GM21390 (cell line): ENCODE measurements around the gene TTLL9.
A peak's percentile ranks its signal among the peaks of the same experiment; 100 is the strongest.

Experiments
- ATAC-seq: cut with Tn5 transposase; IDR thresholded peaks from one replicate; pipeline ENCODE4 v1.9.1; 2021; ENCODE audit not compliant: unreplicated experiment

Gene TTLL9

GRCh38 chr20:31857861-31858759, 12.3 kb upstream of the TTLL9 start:
- no peak for ATAC-seq

GRCh38 chr20:31858760-31859083, 11.7 kb upstream of the TTLL9 start:
- ATAC-seq, result no peak

GRCh38 chr20:31859266-31859997, 11.0 kb upstream of the TTLL9 start:
- ATAC-seq, result no peak

- no peak for ATAC-seq
These were observed 10.4 kb upstream of the TTLL9 start for GRCh38 chr20:31859998-31860380.

GRCh38 chr20:31860390-31861134, 9.9 kb upstream of the TTLL9 start:
- ATAC-seq, result no peak

GRCh38 chr20:31861135-31861384, 9.4 kb upstream of the TTLL9 start:
- ATAC-seq, result peak; percentile 26

- peak; percentile 63 for ATAC-seq
These were observed 8.9 kb upstream of the TTLL9 start for GRCh38 chr20:31861385-31862156.

- ATAC-seq, result no peak
These were observed 8.3 kb upstream of the TTLL9 start for GRCh38 chr20:31862157-31862470.

GRCh38 chr20:31862506-31862905, 7.9 kb upstream of the TTLL9 start:
- no peak for ATAC-seq

GRCh38 chr20:31863296-31864085, 6.9 kb upstream of the TTLL9 start:
- ATAC-seq, result no peak

GRCh38 chr20:31864521-31865400, 5.7 kb upstream of the TTLL9 start:
- ATAC-seq, result no peak

- ATAC-seq, result no peak
These were observed 4.2 kb upstream of the TTLL9 start for GRCh38 chr20:31866221-31866620.

GRCh38 chr20:31868853-31869672, 1.4 kb upstream of the TTLL9 start:
- no peak for ATAC-seq

- no peak for ATAC-seq
These were observed 827 bp upstream of the TTLL9 start for GRCh38 chr20:31869673-31869941.

- ATAC-seq, result no peak
These were observed 538 bp downstream of the TTLL9 start for GRCh38 chr20:31870726-31871617.

- ATAC-seq, result no peak
These were observed 1.2 kb downstream of the TTLL9 start for GRCh38 chr20:31871618-31871954.

GRCh38 chr20:31872406-31872805, 2.0 kb downstream of the TTLL9 start:
- ATAC-seq, result no peak

- ATAC-seq, result no peak
These were observed 5.2 kb downstream of the TTLL9 start for GRCh38 chr20:31875671-31876070.
